SH-SY5Y (cell line): Measurements from ENCODE around the gene PKP4.

Experiments used
- GATA2 ChIP-seq: IDR thresholded peaks from 2 replicates; pipeline ENCODE4 v1.6.1; 2011; ENCODE audit warnings: mild to moderate bottlenecking, low read depth, low read length
- GATA3 ChIP-seq: IDR thresholded peaks from 2 replicates; pipeline ENCODE4 v1.6.1; 2011; ENCODE audit warnings: low read depth, mild to moderate bottlenecking, low read length, moderate library complexity

GRCh38 chr2:158668001-158668765 is 211.4 kb downstream of the PKP4 start:
- TF ChIP-seq GATA2: no peak
- no peak for TF ChIP-seq GATA3
